HCT116 (cell line): Measurements from ENCODE around the gene EIPR1. TPM values are rescaled to one million over a fixed set of nuclear protein-coding genes. Genes with fewer than 3 reads are reported as not detected.

Source experiments
- ATAC-seq: fragments of 200-7000 bp; cut with Tn5 transposase; 2 replicates; pipeline ENCODE4 v1.9.1; 2020; ENCODE audit warnings: mild to moderate bottlenecking, moderate library complexity
- BruUV-seq: library from RNA; stranded (reverse); fragments of 400-500 nt; replicated peaks from 2 replicates; lab custom pipeline; 2021; lab: Mats Ljungman, UMichigan
- CTCF ChIA-PET: fragments of 300-600 bp; sonication (Branson Sonifier 250); formaldehyde crosslinking; loops from one replicate; lab custom pipeline; 2021; ENCODE audit warnings: antibody characterized with exemption; lab: Charles Lee
- POLR2A ChIA-PET: fragments of 300-600, 350-600 bp; sonication (Branson Sonifier 250); formaldehyde crosslinking; loops from one replicate; lab custom pipeline; 2021; ENCODE audit warnings: antibody characterized with exemption; lab: Charles Lee
- RAD21 ChIA-PET, 2 experiments: fragments of 300-600 bp; sonication (Branson Sonifier 250); formaldehyde crosslinking; loops; one replicate each; lab custom pipeline; 2023; ENCODE audit warnings: low total read pairs in 2 of 2; ENCODE audit not compliant: uncharacterized antibody in 2 of 2, unreplicated experiment in 2 of 2, low non-redundant PET in 1 of 2; lab: Charles Lee
- DNase-seq: peaks from one replicate; pipeline ENCODE4 v3.0.0-alpha.2; 2010; ENCODE audit warnings: low read depth, low spot score
- H2AFZ ChIP-seq: fragments of 200-600 bp; shearing (Covaris generic), sonication (generic); 2 replicates; pipeline ENCODE4 v1.6.1; 2017; ENCODE audit warnings: low read depth, mixed run types, mixed read lengths, antibody characterized with exemption, low read length; ENCODE audit not compliant: poor library complexity, severe bottlenecking
- H3K27ac ChIP-seq: 2 replicates; pipeline ENCODE4 v1.5.1; 2012; ENCODE audit warnings: low read depth, low read length
- H3K27me3 ChIP-seq: fragments of 200-600 bp; sonication (generic); 2 replicates; pipeline ENCODE4 v1.6.1; 2016; ENCODE audit warnings: mixed run types, low read length, mixed read lengths; ENCODE audit not compliant: insufficient read depth
- H3K36me3 ChIP-seq, 2 experiments: fragments of 200-500 bp in 1 of 2; fragments of 200-600 bp in 1 of 2; sonication (Bioruptor generic) in 1 of 2; sonication (generic) in 1 of 2; 2 replicates each; pipeline versions ENCODE4 v1.5.1 to v1.6.1; 2014 to 2016; ENCODE audit warnings: low read length in 2 of 2, inconsistent platforms in 1 of 2, mixed read lengths in 1 of 2, mixed run types in 1 of 2; ENCODE audit not compliant: insufficient read depth in 2 of 2, control insufficient read depth in 1 of 2
- H3K4me1 ChIP-seq, 2 experiments: fragments of 200-600 bp in 1 of 2; sonication (generic) in 1 of 2; 2 replicates each; pipeline versions ENCODE4 v1.5.1 to v1.6.1; 2012 to 2017; ENCODE audit warnings: low read length in 2 of 2, inconsistent platforms in 1 of 2, mild to moderate bottlenecking in 1 of 2, mixed read lengths in 1 of 2, mixed run types in 1 of 2, moderate library complexity in 1 of 2; ENCODE audit not compliant: insufficient read depth in 2 of 2, control insufficient read depth in 1 of 2
- H3K4me2 ChIP-seq: fragments of 200-600 bp; sonication (generic); 2 replicates; pipeline ENCODE4 v1.6.1; 2017; ENCODE audit warnings: mixed run types, low read length, mixed read lengths
- H3K4me3 ChIP-seq, 2 experiments: fragments of 200-600 bp in 1 of 2; sonication (generic) in 1 of 2; replicated peaks in 1 of 2; 2 replicates each; pipeline ENCODE4 v1.5.1; 2011 to 2016; ENCODE audit warnings: low read length in 2 of 2, control low read depth in 1 of 2, low read depth in 1 of 2, mild to moderate bottlenecking in 1 of 2, mixed read lengths in 1 of 2, mixed run types in 1 of 2
- H3K79me2 ChIP-seq: fragments of 200-600 bp; sonication (generic); 2 replicates; pipeline ENCODE4 v1.6.1; 2017; ENCODE audit warnings: mild to moderate bottlenecking, mixed run types, low read length, moderate library complexity, mixed read lengths; ENCODE audit not compliant: insufficient read depth
- H3K9ac ChIP-seq: fragments of 200-600 bp; sonication (generic); 2 replicates; pipeline ENCODE4 v1.6.1; 2016; ENCODE audit warnings: low read length, mixed read lengths
- H3K9me2 ChIP-seq: fragments of 200-600 bp; sonication (generic), shearing (Covaris generic); 2 replicates; pipeline ENCODE4 v1.6.1; 2017; ENCODE audit warnings: mixed run types, mild to moderate bottlenecking, moderate library complexity; ENCODE audit not compliant: insufficient read depth
- H3K9me3 ChIP-seq, 2 experiments: fragments of 200-500 bp in 1 of 2; fragments of 200-600 bp in 1 of 2; sonication (Bioruptor generic) in 1 of 2; sonication (generic) in 1 of 2; 2 replicates each; pipeline ENCODE4 v1.6.1; 2014 to 2017; ENCODE audit warnings: low read length in 2 of 2, mixed read lengths in 2 of 2, inconsistent platforms in 1 of 2, low read depth in 1 of 2, mild to moderate bottlenecking in 1 of 2, mixed run types in 1 of 2, moderate library complexity in 1 of 2; ENCODE audit not compliant: control insufficient read depth in 1 of 2, insufficient read depth in 1 of 2
- H4K20me1 ChIP-seq: fragments of 200-600 bp; sonication (generic), shearing (Covaris generic); 2 replicates; pipeline ENCODE4 v1.6.1; 2017; ENCODE audit warnings: mixed run types, mild to moderate bottlenecking, moderate library complexity; ENCODE audit not compliant: insufficient read depth
- CEBPB ChIP-seq: IDR thresholded peaks from 2 replicates; pipeline ENCODE4 v1.6.1; 2012; ENCODE audit warnings: low read depth
- ELF1 ChIP-seq: IDR thresholded peaks from 2 replicates; pipeline ENCODE4 v1.6.1; 2012; ENCODE audit warnings: low read depth, borderline replicate concordance
- EZH2 ChIP-seq: fragments of 200-600 bp; sonication (generic); IDR thresholded peaks from 2 replicates; pipeline ENCODE4 v1.6.1; 2017; ENCODE audit warnings: antibody characterized with exemption, mixed run types
- POLR2A ChIP-seq: IDR thresholded peaks from 2 replicates; pipeline ENCODE4 v1.7.0; 2011; ENCODE audit warnings: borderline replicate concordance; ENCODE audit not compliant: insufficient read depth, insufficient read length; ENCODE audit errors: extremely low read depth
- RAD21 ChIP-seq: IDR thresholded peaks from 2 replicates; pipeline ENCODE4 v1.6.1; 2012; ENCODE audit warnings: low read depth, mild to moderate bottlenecking
- SP1 ChIP-seq: IDR thresholded peaks from 2 replicates; pipeline ENCODE4 v1.6.1; 2012; ENCODE audit warnings: low read depth
- TCF7L2 ChIP-seq: IDR thresholded peaks from 2 replicates; pipeline ENCODE4 v1.7.0; 2011; ENCODE audit warnings: borderline replicate concordance, inconsistent platforms; ENCODE audit not compliant: insufficient read depth, insufficient read length; ENCODE audit errors: extremely low read depth
- YY1 ChIP-seq: IDR thresholded peaks from 2 replicates; pipeline ENCODE4 v1.6.1; 2011; ENCODE audit warnings: low read length, low read depth, moderate library complexity, mild to moderate bottlenecking; ENCODE audit not compliant: insufficient replicate concordance; ENCODE audit errors: extremely low read depth
- ZFX ChIP-seq: fragments of 450-650 bp; IDR thresholded peaks from 2 replicates; pipeline ENCODE4 v1.6.1; 2017
- ZNF274 ChIP-seq: fragments of 200-500 bp; sonication (Bioruptor generic); IDR thresholded peaks from 2 replicates; pipeline ENCODE4 v1.6.1; 2014; ENCODE audit warnings: mild to moderate bottlenecking, low read depth, low read length, inconsistent platforms
- intact Hi-C: fragments of 100-400 bp; cut with micrococcal nuclease; formaldehyde crosslinking; loops from 2 replicates; pipeline ENCODE4 v1.10.0; 2022
- total RNA-seq: library from RNA; stranded (reverse); gene quantifications from one replicate; pipeline ENCODE4 v1.2.1, GENCODE V29; 2021; ENCODE audit not compliant: unreplicated experiment
- TF ChIP-seq, protein P1 (sequence below): IDR thresholded peaks from 2 replicates; pipeline ENCODE4 v1.6.1; 2012
- TF ChIP-seq, protein P2 (sequence below): IDR thresholded peaks from 2 replicates; pipeline ENCODE4 v1.6.1; 2012
- TF ChIP-seq, protein P3 (sequence below): IDR thresholded peaks from 2 replicates; pipeline ENCODE4 v1.6.1; 2012; ENCODE audit warnings: low read depth

Gene EIPR1
- total RNA-seq, 1 experiment from 2014 or later: 36.9 TPM

DNA sequence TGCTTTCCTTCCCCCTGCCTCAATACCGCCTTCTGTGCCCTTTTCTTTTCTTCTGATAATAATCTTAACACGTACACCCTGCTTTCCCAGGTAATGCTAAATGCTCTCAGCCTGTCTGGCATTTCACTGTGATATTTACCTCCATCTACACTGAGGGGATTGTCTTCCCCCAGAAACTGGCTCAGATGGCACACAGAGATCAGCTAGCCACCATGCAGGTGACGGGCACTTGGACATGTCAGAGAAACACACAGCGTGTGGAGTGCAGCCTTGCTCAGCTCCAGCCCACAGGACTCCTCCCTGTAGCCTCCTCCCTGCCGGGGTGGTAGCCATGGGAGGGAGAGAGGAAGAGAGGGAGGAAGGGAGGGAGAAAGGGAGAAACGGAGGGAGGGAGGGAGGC lies 131.2 kb downstream of the EIPR1 start:
- Histone ChIP-seq H3K27ac (no peak overlapping the region), H3K36me3 (no peaks in the 10 kb centered on the region), H3K9me2 (no peaks in the 10 kb centered on the region), H3K9me3 (peaks cover 0 to 7% of the 10 kb centered on the region in 2 experiments; a peak in 1 of 4 replicates), H3K4me1 (no peaks in the 10 kb centered on the region), H4K20me1 (no peaks in the 10 kb centered on the region), H2AFZ (no peak overlapping the region), H3K9ac (no peak overlapping the region), H3K27me3 (no peaks in the 10 kb centered on the region), H3K4me2 (no peak overlapping the region)
- intact Hi-C loops: no loop called here
- no TSS peak for BruUV-seq
- POLR2A ChIA-PET: no interaction called here
- DNase-seq (no peak), ATAC-seq (no peak)
- TF ChIP-seq, protein P1, sequence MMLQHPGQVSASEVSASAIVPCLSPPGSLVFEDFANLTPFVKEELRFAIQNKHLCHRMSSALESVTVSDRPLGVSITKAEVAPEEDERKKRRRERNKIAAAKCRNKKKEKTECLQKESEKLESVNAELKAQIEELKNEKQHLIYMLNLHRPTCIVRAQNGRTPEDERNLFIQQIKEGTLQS: no peak
- TF ChIP-seq TCF7L2 (no peak), SP1 (no peak), ZFX (no peak), YY1 (no peak), POLR2A (no peak), ELF1 (no peak), CEBPB (no peak), ZNF274 (no peak), RAD21 (no peak), EZH2 (no peak)
- TF ChIP-seq, protein P2, sequence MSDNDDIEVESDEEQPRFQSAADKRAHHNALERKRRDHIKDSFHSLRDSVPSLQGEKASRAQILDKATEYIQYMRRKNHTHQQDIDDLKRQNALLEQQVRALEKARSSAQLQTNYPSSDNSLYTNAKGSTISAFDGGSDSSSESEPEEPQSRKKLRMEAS: no peak
- TF ChIP-seq, protein P3, sequence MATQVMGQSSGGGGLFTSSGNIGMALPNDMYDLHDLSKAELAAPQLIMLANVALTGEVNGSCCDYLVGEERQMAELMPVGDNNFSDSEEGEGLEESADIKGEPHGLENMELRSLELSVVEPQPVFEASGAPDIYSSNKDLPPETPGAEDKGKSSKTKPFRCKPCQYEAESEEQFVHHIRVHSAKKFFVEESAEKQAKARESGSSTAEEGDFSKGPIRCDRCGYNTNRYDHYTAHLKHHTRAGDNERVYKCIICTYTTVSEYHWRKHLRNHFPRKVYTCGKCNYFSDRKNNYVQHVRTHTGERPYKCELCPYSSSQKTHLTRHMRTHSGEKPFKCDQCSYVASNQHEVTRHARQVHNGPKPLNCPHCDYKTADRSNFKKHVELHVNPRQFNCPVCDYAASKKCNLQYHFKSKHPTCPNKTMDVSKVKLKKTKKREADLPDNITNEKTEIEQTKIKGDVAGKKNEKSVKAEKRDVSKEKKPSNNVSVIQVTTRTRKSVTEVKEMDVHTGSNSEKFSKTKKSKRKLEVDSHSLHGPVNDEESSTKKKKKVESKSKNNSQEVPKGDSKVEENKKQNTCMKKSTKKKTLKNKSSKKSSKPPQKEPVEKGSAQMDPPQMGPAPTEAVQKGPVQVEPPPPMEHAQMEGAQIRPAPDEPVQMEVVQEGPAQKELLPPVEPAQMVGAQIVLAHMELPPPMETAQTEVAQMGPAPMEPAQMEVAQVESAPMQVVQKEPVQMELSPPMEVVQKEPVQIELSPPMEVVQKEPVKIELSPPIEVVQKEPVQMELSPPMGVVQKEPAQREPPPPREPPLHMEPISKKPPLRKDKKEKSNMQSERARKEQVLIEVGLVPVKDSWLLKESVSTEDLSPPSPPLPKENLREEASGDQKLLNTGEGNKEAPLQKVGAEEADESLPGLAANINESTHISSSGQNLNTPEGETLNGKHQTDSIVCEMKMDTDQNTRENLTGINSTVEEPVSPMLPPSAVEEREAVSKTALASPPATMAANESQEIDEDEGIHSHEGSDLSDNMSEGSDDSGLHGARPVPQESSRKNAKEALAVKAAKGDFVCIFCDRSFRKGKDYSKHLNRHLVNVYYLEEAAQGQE: no peak
- TF ChIP-seq, all 23 proteins: peak for 0
- ChIA-PET RAD21 (no interaction called here), CTCF (no interaction called here)
- no peaks in the 10 kb centered on the region for H3K79me2 ChIP-seq
- H3K4me3 ChIP-seq: no peak overlapping the region
